Stimulated activated CD8-positive, alpha-beta memory T cell treated with anti-CD3 and anti-CD28 coated beads, Interleukin-4, amount 100 ng/mL, for 4 hours (primary cell): ENCODE results near the gene IBA57.
A peak's percentile ranks its signal among the peaks of the same experiment; 100 is the strongest.

ENCODE experiments used
- DNase-seq, 2 donors: peaks; one replicate each; pipeline ENCODE4 v3.0.0-alpha.2; 2020; ENCODE audit warnings: low read depth in 2 of 2, low spot score in 1 of 2

The IBA57 gene

GRCh38 chr1:228165372-228166169 lies at the start of gene IBA57:
IBA57 (plus strand) TSS chr1:228165804; CDS start chr1:228165817, 13 bp downstream.
- peak; percentile 99 for DNase-seq

- DNase-seq, result no peak
These were observed 48.3 kb upstream of the IBA57 start for GRCh38 chr1:228117335-228117734.

GRCh38 chr1:228118040-228118439 lies 47.6 kb upstream of the IBA57 start:
- DNase-seq, result no peak

DNA sequence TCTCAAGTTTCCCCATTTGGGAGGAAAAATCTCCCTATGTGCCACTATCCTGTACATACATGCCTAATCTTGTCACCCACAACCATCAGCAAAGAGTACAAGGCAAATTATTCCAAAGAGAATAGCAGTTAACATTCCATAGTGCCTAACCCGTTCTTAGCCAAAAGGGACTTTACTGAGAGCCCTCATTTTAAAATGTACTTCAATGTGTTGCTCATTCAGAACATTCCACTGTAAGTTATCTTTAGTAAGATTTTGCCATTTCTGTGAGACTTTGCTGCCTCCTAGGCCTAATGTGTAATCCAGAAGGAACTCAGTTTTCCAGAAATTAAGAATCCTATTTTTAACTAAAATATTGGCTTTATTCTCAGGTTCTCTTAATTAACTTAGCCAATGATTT lies 45.3 kb upstream of the IBA57 start:
- DNase-seq, result no peak

GRCh38 chr1:228120857-228121489 lies 44.6 kb upstream of the IBA57 start:
- no peak for DNase-seq

GRCh38 chr1:228122921-228123441 lies 42.6 kb upstream of the IBA57 start:
- DNase-seq, result no peak

- no peak for DNase-seq
These were observed 42.1 kb upstream of the IBA57 start for GRCh38 chr1:228123505-228123904.

- DNase-seq, result no peak
These were observed 40.4 kb upstream of the IBA57 start for GRCh38 chr1:228125185-228125584.

DNA sequence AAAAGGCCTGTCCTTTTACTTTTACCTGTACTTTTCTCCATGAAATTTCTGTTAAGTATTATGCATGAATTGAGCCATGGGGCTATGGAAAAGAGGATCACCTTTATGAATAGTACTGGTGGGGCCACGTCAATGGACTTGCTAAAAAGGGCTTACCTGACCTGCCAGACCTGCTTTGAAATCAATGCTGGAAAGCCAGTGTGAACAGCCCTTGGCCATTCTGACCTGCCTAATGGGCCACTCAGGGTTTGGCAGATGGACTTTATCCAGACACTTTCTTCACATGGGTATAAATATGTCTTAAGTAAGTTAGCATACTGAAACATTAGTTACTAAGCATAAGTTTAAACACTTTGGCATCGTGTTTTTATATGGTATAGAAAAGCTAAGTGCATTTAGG lies 33.8 kb upstream of the IBA57 start:
- DNase-seq, result no peak

GRCh38 chr1:228134591-228134990 lies 31.0 kb upstream of the IBA57 start:
- DNase-seq, result no peak

GRCh38 chr1:228136901-228137300 lies 28.7 kb upstream of the IBA57 start:
- no peak for DNase-seq

GRCh38 chr1:228139406-228139930 lies 26.1 kb upstream of the IBA57 start:
- DNase-seq, result no peak

- peak; percentile 99 to 100 for DNase-seq
These were observed 25.5 kb upstream of the IBA57 start, which contains the start of gene GUK1 for GRCh38 chr1:228139931-228140723. GUK1 (plus strand) TSS chr1:228140279; CDS start chr1:228140303, 24 bp downstream.

- no peak for DNase-seq
These were observed 24.8 kb upstream of the IBA57 start for GRCh38 chr1:228140724-228141225.

GRCh38 chr1:228141226-228142044 lies 24.2 kb upstream of the IBA57 start:
- DNase-seq, result no peak

GRCh38 chr1:228142155-228142691 lies 23.4 kb upstream of the IBA57 start:
- DNase-seq, result no peak

DNA sequence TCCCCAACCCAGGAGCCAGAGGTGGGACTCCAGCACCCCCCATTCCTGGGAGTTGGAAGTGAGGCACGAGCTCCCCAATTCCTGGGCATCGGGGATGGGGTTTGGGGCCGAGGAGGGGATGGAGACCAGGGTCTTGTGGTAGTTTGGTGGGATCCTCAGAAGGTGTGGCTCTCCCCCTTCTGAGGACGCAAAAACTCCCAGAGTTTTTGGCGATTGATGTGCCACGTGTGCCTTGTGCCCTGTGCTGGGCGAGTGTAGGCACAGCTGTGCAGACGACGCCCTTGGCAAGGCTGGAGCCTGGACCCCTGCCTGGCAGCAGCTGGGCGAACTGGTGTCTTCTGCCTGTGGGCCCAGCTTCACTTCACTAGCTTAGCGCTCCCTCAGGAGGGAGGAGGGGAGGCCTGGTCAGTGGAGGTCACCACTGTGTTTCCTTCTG lies 22.9 kb upstream of the IBA57 start:
- no peak for DNase-seq

- DNase-seq, result no peak
These were observed 22.0 kb upstream of the IBA57 start for GRCh38 chr1:228143480-228144192.
